Esophagus squamous epithelium (tissue), 5 donors: ENCODE data around the gene HOXD4. TPM values are rescaled to one million over a fixed set of nuclear protein-coding genes. Genes with fewer than 3 reads are reported as not detected.

ENCODE experiments used
- DNase-seq: peaks from one replicate; lab custom pipeline; 2025; lab: John Stamatoyannopoulos, UW
- H3K27ac ChIP-seq, 4 donors: fragments of 200-600 bp; sonication (generic); one replicate each; pipeline ENCODE4 v1.5.1; 2016 to 2019; ENCODE audit warnings: mild to moderate bottlenecking in 1 of 4
- H3K27me3 ChIP-seq, 4 donors: fragments of 200-600 bp; sonication (generic); 1 replicate in 3 of 4; 2 replicates in 1 of 4; pipeline versions ENCODE4 v1.5.1 to v1.6.0; 2017 to 2021; ENCODE audit warnings: antibody characterized with exemption in 1 of 4
- H3K36me3 ChIP-seq, 3 donors: fragments of 200-600 bp; sonication (generic); one replicate each; pipeline ENCODE4 v1.5.1; 2016 to 2019
- H3K4me1 ChIP-seq, 3 donors: fragments of 200-600 bp; sonication (generic); one replicate each; pipeline ENCODE4 v1.5.1; 2017 to 2019
- H3K4me3 ChIP-seq, 4 donors: fragments of 200-600 bp; sonication (generic); 1 replicate in 3 of 4; 2 replicates in 1 of 4; pipeline ENCODE4 v1.5.1; 2016 to 2019; ENCODE audit warnings: mild to moderate bottlenecking in 2 of 4, moderate library complexity in 1 of 4
- H3K9me3 ChIP-seq, 3 donors: fragments of 200-600 bp; sonication (generic); one replicate each; pipeline ENCODE4 v1.5.1; 2016 to 2019
- POLR2A ChIP-seq, 4 donors: fragments of 450-650 bp; IDR thresholded peaks; one replicate each; pipeline ENCODE4 v1.6.1; 2017; ENCODE audit warnings: antibody characterized with exemption in 4 of 4, mild to moderate bottlenecking in 4 of 4, moderate library complexity in 3 of 4
- WGBS, 2 donors: methylation state at CpG; one replicate each; pipeline ENCODE4 v1.1.5; 2018; 5-methylcytosine and 5-hydroxymethylcytosine counted together
- intact Hi-C: fragments of 100-400 bp; cut with DNase I; formaldehyde crosslinking; loops from one replicate; pipeline ENCODE4 v1.15.0; 2022
- total RNA-seq, 4 donors: library from RNA; depleted of rRNA; stranded (reverse); fragments of >200 nt; gene quantifications; one replicate each; pipeline ENCODE4 v1.1.0, GENCODE V29; 2016
- TF ChIP-seq, protein P1 (sequence below), 6 experiments: fragments of 450-650 bp in 4 of 6; fragments of 200-600 bp in 2 of 6; sonication (generic) in 2 of 6; IDR thresholded peaks; one replicate each; pipeline ENCODE4 v1.5.1; 2016 to 2019; ENCODE audit warnings: antibody characterized with exemption in 6 of 6, mild to moderate bottlenecking in 4 of 6, moderate library complexity in 4 of 6
- donor health status: DM: yes; HTN: yes; CAD: no.

Gene HOXD4
- total RNA-seq, 4 donors from 2014 or later = 0.31 to 2.5 TPM; not detected in 2

DNA sequence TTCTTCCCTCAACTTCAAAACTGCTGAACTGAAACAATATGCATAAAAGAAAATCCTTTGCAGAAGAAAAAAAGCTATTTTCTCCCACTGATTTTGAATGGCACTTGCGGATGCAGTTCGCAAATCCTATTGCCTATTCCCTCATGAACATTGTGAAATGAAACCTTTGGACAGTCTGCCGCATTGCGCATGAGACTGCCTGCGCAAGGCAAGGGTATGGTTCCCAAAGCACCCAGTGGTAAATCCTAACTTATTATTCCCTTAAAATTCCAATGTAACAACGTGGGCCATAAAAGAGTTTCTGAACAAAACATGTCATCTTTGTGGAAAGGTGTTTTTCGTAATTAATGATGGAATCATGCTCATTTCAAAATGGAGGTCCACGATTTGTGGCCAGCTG lies 13.4 kb upstream of the HOXD4 start:
- intact Hi-C loops = loop anchor here (5.0 kb wide), 1 partner anchor 419 kb away; no protein-coding TSS in a partner anchor

DNA sequence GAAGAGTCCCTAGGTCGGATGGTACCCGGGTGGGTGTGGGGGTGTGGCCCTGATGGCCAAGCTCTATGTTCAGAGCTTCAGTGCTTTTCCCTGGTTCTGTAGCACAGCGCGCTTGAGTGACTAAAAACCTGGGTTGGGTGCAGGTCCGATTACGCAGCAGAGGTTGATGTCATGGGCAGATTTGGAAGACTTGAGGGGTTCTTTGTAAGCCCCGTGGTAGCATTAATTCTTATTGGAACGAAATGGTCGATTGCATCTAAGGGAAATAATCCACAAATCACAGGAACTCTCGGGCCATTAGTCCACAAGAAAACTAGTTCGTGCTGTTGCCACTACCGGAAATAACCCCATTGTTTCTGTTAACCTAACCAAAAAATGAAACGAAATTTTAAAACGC lies 12.8 kb upstream of the HOXD4 start:
- peaks cover 0 to 45% (median 9%) of the 10 kb centered on the region in 3 donors for H3K4me1 ChIP-seq
- no peak for DNase-seq
- H3K36me3 ChIP-seq = no peaks in the 10 kb centered on the region
- 16% methylated on average over 12 to 13 of the region's 14 CpGs for WGBS, 2 donors
- TF ChIP-seq POLR2A (IDR thresholded peaks at IDR 0.05) = no peak
- TF ChIP-seq, protein P1, sequence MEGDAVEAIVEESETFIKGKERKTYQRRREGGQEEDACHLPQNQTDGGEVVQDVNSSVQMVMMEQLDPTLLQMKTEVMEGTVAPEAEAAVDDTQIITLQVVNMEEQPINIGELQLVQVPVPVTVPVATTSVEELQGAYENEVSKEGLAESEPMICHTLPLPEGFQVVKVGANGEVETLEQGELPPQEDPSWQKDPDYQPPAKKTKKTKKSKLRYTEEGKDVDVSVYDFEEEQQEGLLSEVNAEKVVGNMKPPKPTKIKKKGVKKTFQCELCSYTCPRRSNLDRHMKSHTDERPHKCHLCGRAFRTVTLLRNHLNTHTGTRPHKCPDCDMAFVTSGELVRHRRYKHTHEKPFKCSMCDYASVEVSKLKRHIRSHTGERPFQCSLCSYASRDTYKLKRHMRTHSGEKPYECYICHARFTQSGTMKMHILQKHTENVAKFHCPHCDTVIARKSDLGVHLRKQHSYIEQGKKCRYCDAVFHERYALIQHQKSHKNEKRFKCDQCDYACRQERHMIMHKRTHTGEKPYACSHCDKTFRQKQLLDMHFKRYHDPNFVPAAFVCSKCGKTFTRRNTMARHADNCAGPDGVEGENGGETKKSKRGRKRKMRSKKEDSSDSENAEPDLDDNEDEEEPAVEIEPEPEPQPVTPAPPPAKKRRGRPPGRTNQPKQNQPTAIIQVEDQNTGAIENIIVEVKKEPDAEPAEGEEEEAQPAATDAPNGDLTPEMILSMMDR (IDR thresholded peaks at IDR 0.05) = no peak
- peak overlapping the region in 2 of 4 donors; percentile 49 to 63 for H3K4me3 ChIP-seq
- H3K27me3 ChIP-seq = peaks cover 16 to 100% (median 37%) of the 10 kb centered on the region in 4 donors
- no peaks in the 10 kb centered on the region for H3K9me3 ChIP-seq
- H3K27ac ChIP-seq = peak overlapping the region; percentile 1 to 66 (median 62)
- intact Hi-C loops = loop anchor here (5.0 kb wide), 1 partner anchor 419 kb away; no protein-coding TSS in a partner anchor

More for the DNA sequence above, 13.4 kb upstream of the HOXD4 start:
- H3K4me1 ChIP-seq = peaks cover 0 to 50% (median 9%) of the 10 kb centered on the region in 3 donors
- H3K4me3 ChIP-seq = peak overlapping the region in 3 of 4 donors; percentile 27 to 63 (median 49)
- no peak for DNase-seq
- peaks cover 17 to 100% (median 41%) of the 10 kb centered on the region in 4 donors for H3K27me3 ChIP-seq
- H3K27ac ChIP-seq = peak overlapping the region in 3 of 4 donors; percentile 61 to 66 (median 62)
- H3K36me3 ChIP-seq = no peaks in the 10 kb centered on the region
- no peaks in the 10 kb centered on the region for H3K9me3 ChIP-seq
- 43 to 49% methylated on average over 8 of the region's 8 CpGs for WGBS, 2 donors
- TF ChIP-seq POLR2A (IDR thresholded peaks at IDR 0.05) = no peak
- TF ChIP-seq, protein P1 (IDR thresholded peaks at IDR 0.05) = no peak

DNA sequence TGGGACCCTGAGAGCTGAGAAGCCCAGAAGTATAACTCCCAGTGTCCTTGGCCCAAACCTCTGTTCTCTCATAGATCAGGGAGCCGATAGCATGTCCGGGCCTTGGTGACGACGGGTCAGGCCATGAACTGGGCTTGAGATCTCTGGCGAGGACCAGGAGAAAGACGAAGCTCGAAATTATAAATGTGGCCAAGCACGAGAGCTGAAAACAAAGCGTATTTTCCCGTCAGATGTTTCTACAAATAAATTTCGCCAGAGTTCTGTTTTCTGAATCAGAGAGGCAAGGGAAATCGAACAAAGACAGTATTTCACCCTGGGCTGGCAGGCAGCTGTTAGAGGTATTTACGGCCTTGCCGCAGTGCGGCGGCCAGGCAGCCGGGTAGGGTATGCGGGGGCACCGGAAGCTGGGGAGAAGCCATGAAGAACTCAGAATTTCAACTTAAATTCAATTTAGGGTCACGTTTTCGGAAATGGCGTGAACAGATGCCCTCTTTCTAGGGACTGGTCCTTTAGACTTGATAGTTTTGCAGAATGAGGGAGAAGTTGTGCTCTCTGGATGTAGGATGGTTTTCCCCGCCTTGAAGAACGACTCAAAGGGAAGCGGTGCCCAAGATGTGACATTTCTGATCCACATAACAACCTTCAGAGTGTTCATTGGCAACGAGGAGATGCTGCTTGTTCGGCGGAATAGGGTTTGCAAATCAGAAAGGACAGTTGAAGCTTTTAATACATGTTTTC lies 12.3 kb upstream of the HOXD4 start:
- WGBS, 2 donors = 23 to 26% methylated on average over 18 to 28 of the region's 28 CpGs

DNA sequence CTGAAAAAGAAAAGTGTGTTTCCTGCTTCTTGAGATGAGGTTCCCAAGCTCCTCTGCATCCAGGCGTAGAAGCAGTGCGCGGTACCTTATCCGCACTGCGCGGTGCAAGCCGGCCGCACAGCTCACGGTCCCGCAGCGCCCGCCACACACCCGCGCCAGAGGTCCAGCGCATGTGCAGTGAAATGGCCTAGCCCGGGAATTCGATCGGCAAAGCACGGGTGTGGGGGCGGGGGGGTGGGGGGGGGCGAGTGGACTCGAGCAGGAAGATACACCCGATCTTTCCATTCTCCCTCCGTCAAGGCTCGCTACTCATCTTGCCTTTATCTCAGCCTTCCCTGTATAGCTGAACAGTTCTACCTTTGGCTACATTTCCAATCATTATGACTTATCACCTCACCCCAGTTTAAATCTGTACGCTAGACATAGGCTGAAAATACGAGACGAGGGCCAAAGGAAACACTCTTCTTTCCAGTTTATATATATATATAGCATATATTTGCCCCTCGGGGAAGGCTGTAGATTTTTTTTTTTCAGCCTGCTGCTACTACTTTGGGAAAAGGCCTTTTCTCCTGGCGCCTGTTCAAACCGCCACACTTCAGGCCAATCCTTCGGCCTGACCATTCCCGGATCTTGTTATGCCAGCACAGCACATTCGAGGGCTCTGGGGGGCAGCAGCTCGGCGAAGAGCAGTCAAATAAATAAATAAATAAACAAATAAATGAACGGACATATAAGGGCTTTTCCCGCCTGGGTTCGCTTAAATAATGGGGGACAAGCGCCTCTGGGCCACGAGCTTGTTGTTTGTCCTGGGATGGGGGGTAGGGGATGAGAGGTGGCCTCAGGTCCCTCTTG lies 11.5 kb upstream of the HOXD4 start:
- Histone ChIP-seq H3K4me1 (peaks cover 0 to 34% (median 9%) of the 10 kb centered on the region in 3 donors), H3K27me3 (peaks cover 13 to 100% (median 33%) of the 10 kb centered on the region in 4 donors), H3K27ac (peak overlapping the region in 3 of 4 donors; percentile 61 to 66 (median 62)), H3K9me3 (no peaks in the 10 kb centered on the region), H3K4me3 (peak overlapping the region in 3 of 4 donors; percentile 39 to 67 (median 49)), H3K36me3 (no peaks in the 10 kb centered on the region)
- intact Hi-C loops = loop anchor here (5.0 to 10.0 kb wide), 3 partner anchors 315 to 497 kb away; no protein-coding TSS in a partner anchor
- WGBS, 2 donors = 16 to 26% methylated on average over 24 to 25 of the region's 41 CpGs
- DNase-seq = no peak
- TF ChIP-seq POLR2A (IDR thresholded peaks at IDR 0.05) = no peak
- TF ChIP-seq, protein P1 (IDR thresholded peaks at IDR 0.05) = no peak

More for the DNA sequence above, 12.3 kb upstream of the HOXD4 start:
- no peak for DNase-seq
- intact Hi-C loops = loop anchor here (5.0 kb wide), 1 partner anchor 418 kb away; no protein-coding TSS in a partner anchor
- TF ChIP-seq, protein P1 (IDR thresholded peaks at IDR 0.05) = no peak
- no peak for TF ChIP-seq POLR2A (IDR thresholded peaks at IDR 0.05)
- H3K27me3 ChIP-seq = peaks cover 13 to 100% (median 37%) of the 10 kb centered on the region in 4 donors
- peak overlapping the region; percentile 1 to 66 (median 62) for H3K27ac ChIP-seq
- H3K36me3 ChIP-seq = no peaks in the 10 kb centered on the region
- H3K4me3 ChIP-seq = peak overlapping the region in 3 of 4 donors; percentile 4 to 63 (median 49)
- peaks cover 0 to 39% (median 9%) of the 10 kb centered on the region in 3 donors for H3K4me1 ChIP-seq
- no peaks in the 10 kb centered on the region for H3K9me3 ChIP-seq
